C4-2B (cell line): Measurements from ENCODE around the gene BCL2L13.

Experiments
- CTCF ChIP-seq: fragments of 450-650 bp; conservative IDR thresholded peaks from 2 replicates; pipeline ENCODE4 v1.5.1; 2017; ENCODE audit warnings: mild to moderate bottlenecking
- ZFX ChIP-seq: fragments of 450-650 bp; IDR thresholded peaks from 2 replicates; pipeline ENCODE4 v1.6.1; 2017

- TF ChIP-seq CTCF (no peak), ZFX (no peak)
These were observed 108.4 kb downstream of the BCL2L13 start for GRCh38 chr22:17746916-17747315.
